GM18907 (cell line): ENCODE measurements around the gene NR3C1.

ENCODE experiments used
- ATAC-seq: cut with Tn5 transposase; IDR thresholded peaks from one replicate; pipeline ENCODE4 v1.9.1; 2021; ENCODE audit warnings: mild to moderate bottlenecking, moderate library complexity; ENCODE audit not compliant: unreplicated experiment

Gene NR3C1

DNA sequence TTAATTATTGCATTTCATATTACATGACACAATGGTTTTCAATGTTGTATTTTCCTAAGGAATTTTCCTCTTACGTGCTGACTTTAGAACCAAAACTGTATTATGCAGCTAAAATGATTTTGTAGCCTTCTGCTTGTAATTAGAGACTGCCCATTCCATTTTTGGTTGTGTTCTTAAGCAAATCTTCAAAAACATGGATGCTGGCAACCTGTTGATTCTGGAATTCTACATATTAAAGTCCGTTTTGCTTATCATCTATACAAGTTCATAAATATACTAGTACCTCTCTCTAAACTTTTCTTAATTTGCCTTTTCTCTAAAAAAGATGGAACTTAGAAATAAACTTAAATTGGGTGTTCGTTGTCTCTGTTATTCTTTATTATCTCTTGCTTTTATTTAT is 88.3 kb downstream of the NR3C1 start:
- no peak for ATAC-seq

DNA sequence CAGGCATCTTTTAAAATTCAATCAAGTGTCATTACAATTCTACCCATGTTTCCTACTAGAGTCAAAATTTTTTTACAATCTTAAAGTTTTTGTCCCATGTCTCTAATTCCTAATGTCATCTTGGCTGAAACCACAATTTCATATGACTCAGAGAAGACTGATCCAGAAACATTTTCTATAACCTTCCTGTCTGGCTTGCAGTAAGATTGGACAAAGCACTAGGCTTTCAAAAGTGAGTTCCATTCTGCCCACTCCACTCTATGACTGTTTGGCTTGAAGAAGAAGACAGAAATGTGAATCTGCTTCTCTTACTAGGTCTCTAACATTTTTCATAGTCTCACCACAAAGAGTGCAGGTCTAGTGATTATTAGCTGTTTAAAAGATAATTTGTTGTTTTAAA is 88.8 kb downstream of the NR3C1 start:
- ATAC-seq = no peak

DNA sequence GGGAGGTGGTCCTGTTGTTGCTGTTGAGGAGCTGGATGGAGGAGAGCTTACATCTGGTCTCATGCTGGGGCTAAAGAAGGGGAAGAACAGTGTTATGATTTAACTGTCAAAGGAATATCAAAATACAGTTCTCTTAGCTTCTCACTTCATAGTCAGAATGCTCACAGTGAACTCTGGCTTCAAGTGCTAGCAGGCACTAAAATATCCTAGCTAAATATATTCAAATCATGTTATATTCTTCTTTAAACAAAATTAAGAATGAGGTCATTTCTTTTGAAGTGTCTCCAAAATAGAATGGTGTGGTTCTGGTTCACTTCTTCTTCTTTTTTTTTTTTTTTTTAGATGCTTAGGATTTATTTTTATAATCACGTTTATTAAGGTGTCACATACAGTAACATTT is 89.4 kb downstream of the NR3C1 start:
- no peak for ATAC-seq

DNA sequence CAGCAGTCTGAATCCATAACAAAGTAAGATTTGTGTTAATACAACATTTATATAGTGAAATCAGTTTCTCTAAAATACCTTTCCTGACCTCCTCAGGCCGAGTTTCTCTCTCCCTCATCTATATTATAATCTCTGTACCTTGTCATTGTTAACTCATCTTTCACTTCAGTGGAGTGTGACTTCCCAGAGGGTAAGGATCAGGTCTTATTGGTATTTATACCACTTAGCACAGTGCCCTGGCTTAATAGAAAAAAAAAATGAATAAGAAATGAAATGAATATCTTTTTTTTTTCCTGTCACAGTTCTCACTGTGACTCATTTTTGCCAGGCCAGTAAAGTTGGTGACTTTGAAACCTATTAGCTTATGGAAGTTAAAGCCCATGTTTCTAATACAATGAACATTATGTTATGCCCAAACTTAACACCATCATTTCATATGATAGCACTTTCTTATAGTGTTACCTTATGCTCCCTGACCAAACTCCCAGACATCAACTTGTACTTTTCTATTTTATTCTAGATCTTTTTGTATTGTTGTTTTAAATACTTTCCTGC is 90.1 kb downstream of the NR3C1 start:
- ATAC-seq = no peak

DNA sequence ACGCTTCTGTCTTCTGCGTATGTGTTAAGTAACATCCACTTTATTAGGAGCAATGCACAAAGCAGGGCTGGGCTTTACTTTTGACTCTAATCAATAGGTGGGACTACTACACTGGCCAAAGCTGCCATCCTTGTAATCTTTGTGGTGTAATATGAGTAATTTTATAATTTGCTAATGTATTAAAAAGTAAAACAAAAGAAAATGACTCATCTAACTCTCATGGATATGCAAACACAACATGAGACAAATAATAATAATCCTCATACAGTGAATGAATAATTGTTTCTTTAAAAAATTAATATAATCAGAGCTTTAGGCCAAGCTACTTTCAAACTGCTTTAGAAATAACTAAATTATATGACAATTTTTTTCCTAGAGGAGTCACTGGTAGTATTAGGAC is 90.7 kb downstream of the NR3C1 start:
- no peak for ATAC-seq

DNA sequence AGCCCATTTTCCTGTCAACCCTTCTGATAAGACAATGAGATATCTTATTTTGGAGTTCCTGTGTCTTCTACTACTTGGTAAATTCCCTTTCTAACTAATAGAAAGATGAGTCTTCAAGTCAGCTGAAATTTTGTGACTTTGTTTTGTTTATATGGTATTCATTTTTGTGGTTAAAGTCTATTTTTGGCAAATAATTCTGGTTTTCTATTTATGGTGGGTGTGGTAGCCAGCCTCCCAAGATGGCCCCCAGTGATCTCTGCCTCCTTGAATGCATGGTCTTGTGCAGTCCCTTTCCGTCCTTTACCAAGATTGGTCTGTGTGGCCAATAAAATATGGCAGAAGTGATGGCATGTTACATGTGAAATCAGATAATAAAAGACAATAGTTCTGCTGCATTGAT is 91.5 kb downstream of the NR3C1 start:
- no peak for ATAC-seq

DNA sequence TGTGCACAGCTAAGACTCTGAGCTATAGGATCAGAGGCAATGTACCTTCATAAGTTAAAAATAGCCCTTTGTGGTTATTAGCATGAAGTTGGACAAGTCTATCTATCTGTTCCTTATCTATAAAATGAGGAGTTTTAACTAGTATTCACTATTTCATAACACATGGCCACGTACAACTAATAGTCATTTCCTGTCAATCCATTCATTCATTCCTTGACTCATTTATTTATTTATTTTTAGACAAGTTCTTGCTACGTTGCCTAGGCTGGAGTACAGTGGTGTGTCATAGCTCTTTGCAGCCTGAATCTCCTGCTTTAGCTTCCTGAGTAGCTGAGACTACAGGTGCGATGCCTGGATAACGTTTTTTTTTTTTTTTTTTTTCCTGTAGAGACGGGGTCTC is 92.1 kb downstream of the NR3C1 start:
- no peak for ATAC-seq

DNA sequence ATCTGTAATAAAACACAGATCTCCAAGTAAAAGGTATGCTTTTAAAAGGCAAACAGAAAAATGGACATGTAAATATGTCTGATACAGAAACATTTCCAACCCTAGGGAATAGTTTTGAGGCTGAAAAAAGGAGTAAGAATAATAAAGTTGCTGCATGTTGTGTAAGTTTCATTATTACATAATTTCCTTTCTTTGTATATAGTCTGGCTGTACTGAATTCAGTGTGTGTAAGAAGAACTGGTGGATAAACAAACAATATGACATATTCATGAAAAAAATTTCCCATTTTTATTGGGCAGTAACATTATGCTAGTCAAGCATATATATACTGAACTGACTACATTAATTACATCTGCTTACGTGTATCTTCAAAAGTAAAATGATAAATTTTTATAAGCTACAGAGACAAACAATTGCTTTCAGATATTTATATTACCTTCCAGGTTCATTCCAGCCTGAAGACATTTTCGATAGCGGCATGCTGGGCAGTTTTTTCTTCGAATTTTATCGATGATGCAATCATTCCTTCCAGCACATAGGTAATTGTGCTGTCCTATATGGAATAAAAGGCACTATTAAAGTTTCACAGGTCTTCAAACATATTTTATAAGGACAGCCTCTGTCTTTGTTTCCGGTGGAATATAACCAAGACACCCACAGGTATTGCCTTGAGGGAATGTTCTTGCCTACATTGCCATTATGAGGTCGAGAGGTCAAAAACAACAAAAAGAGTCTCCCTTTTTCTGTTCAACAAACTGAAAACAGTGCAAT is 93.6 kb downstream of the NR3C1 start:
- ATAC-seq = no peak

DNA sequence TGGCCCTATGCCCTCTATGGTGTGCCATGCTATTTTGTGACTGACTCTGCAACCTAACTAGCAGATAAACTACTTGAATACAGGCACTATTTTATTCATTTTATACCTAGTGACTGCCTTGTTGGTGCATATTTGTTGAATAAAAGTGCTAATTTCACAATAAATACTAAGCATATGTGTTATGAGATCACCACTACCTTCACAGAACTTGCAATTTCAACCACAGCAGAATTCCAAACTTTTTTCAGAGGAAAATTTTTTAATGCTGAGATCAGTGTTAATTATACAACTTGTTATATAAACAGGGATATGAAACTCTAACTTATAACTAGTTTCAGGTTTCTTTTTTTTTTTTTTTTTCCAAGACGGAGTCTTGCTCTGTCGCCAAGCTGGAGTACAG is 94.8 kb downstream of the NR3C1 start:
- ATAC-seq = no peak

DNA sequence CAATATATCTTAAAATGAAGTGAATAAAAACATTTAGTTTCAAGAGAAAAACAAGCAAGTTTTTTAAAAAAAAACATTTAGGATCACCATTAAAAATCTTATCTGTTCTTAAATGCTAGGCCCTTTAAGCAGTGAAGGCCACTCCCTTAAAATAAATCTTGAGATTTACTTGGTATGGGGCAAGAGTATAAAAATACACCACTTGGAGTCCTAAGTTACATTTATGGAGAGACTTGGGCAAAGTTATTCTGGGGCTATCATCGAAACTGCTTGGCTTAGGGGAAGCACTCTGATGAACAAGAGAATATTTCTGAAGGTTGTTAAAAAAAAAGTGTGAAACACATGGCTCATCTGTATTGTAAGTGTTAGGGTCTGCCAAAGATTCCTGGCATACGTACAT is 97.4 kb downstream of the NR3C1 start:
- no peak for ATAC-seq

DNA sequence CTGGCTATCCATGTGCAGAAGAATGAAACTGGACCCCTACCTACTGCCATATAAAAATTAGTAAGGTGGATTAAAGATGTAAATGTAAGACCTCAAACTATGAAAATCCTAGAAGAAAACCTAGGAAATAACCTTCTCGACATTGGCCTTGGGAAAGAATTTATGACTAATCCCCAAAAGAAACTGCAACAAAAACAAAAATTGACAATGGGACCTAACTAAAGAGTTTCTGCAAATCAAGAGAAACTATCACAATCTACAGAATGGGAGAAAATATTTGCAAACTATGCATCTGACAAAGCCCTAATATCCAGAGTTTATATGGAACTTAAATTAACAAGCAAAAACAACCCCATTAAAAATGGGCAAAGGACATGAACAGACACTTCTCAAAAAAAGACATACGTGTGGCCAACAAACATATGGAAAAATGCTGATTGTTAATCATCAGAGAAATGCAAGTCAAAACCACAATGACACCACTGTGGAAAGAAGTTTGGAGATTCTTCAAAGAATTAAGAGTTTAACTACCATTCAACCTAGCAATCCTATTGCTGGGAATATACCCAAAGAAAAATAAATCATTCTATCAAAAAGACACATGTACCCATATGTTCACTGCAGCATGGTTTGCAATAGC is 98.5 kb downstream of the NR3C1 start:
- no peak for ATAC-seq

DNA sequence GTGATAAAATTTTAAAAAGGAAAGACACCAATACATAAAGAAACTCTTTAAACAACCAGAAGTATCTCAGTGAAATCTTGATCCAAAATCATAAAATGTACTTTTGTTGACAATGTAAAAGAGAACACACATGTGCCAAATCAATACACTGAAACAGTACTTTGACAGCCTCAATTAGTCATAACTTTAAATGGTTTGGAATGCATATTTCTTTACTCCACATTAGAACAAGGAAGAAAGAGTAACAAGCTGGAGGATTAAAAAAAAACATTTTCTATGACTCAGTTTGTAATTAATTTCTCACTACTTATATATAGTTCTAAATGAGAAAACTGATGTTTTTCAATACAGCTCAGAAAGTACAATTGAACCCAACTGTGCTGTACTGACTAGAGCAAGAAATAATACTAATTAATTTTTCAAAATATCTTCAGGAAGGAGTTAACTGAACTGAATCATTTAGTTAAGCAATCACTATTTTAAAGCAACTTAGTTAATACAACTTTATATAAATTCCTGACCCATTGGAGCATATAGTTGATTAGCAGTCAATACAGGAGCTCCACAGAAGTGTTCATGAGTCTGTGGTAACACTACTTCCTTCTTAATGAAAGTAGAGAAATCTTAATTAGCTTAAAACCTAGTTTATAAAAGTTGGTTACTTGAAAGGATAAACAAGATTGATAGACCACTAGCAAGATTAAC is 101.0 kb downstream of the NR3C1 start:
- no peak for ATAC-seq

DNA sequence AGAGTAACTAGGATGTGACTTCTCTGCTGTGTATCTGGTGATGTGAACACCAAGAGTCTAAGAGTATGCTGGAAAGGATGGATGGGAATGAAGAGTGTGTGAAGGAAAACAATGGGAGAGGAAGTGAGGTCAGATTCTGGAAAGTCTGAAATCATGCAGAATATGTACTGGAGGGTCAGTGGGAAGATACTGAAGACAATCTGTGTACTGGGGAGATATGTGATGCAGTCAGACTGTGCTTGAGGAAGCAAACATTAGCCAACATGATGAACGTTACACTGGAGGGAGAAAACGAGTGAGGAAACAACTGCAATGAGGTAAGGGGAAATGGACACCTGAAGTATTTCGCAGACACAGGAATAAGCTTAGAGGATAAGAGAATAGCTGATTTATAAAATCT is 105.7 kb downstream of the NR3C1 start:
- ATAC-seq = no peak

DNA sequence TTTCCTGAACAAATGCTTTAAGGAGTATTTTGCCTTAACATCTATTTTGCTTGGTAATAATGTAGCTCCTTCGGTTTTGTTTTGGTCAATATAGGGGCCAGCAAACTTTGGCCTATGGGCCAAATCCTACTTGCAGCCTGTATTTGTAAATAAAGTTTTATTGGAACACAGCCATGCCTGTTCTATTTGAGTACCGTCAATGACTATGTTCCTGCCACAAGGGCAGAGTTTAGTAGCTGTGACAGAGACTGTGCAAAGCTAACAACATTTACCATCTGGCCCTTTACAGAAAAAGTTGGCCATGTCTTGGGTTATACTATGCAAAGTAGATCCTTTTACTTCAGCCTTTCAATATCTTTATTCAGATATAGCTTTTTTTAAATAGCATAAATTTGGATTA is 113.4 kb downstream of the NR3C1 start:
- no peak for ATAC-seq

DNA sequence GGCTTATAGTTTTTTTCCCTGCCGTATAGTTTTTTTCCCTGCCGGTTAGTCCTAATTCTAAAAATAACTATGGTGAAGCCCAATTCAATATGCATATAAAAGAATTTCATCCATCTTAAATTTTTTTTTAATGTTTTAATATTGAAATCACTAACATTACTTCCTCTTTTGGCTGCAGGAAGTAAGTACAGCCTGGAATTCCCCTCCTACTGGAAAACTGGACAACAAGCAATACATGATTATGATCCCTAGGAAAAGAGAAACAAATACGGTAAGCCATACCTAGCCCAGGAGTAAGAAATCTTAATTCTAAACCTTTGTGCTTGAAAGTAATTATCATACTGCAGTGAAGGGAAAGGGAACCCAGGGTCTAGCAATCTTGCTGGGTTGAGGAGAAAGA is 119.0 kb downstream of the NR3C1 start:
- ATAC-seq = no peak

DNA sequence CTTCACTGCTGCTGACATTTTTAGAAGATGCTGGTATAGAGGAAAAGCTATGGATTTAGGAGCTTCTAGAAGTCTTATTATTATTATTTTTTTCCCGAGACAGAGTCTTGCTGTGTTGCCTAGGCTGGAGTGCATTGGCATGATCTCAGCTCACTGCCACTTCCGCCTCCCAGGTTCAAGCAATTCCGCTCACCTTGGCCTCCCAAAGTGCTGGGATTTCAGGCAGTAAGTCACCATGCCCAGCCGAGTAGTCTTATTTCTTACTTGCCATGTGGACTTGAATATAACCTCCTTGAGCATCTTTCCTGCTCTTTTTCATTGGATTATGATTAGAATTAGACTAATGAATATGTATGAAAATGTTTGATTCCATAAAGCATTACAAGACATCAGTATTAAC is 119.5 kb downstream of the NR3C1 start:
- ATAC-seq = no peak

DNA sequence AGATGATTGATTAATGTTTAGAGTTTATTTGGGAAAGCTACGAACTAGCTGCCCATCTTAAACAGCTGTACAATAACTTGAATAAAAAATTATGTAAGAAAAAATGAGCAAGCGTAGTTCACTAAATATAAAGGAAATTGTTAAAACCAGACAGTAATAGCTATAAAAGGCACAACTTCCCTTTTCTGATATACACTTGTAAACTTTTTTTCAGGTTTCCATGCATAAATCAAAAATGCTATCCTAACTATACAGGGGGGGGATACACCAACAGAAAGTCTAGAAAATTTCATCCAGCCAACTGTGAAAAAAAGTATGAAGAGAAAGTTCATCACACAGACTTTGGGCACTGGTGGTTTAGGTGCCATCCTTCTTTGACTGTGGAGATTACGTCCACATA is 122.3 kb downstream of the NR3C1 start:
- ATAC-seq = no peak

DNA sequence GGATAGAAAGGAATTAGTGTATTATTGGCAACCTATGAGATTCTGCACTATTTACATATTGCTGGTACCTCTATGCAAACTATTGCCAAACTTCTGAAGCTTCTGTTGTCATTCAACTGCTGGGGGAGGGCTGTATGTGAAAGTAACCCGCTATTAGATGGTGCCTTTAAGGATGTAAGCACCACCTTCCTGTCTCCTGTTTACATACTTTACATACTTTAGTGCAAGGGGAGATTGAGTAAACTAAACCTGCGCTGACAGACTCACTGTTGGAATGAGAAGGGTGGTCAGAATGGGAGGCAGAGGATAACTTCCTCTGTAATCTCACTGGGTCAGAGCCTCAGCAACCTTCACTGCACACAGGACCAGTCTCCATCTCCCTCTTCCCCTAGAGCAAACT is 123.8 kb downstream of the NR3C1 start:
- no peak for ATAC-seq

DNA sequence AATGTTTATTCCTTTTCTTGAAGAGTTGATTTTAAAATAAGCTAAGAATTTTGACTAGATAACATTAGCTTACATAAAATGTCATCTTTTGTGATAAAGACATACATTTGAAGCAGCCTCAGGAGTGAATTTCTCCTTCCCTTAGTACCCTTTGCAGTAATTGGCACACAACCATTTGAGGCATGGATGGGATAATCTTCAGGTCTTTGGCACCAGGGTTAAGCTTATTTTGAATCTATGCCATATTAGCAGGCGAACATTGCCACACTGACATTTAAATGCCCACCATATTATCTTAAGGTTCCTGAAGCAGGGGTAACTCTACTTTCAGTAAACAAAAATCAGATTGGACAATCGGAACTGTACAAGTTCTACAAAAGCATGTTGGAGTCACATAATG is 126.0 kb downstream of the NR3C1 start:
- no peak for ATAC-seq

DNA sequence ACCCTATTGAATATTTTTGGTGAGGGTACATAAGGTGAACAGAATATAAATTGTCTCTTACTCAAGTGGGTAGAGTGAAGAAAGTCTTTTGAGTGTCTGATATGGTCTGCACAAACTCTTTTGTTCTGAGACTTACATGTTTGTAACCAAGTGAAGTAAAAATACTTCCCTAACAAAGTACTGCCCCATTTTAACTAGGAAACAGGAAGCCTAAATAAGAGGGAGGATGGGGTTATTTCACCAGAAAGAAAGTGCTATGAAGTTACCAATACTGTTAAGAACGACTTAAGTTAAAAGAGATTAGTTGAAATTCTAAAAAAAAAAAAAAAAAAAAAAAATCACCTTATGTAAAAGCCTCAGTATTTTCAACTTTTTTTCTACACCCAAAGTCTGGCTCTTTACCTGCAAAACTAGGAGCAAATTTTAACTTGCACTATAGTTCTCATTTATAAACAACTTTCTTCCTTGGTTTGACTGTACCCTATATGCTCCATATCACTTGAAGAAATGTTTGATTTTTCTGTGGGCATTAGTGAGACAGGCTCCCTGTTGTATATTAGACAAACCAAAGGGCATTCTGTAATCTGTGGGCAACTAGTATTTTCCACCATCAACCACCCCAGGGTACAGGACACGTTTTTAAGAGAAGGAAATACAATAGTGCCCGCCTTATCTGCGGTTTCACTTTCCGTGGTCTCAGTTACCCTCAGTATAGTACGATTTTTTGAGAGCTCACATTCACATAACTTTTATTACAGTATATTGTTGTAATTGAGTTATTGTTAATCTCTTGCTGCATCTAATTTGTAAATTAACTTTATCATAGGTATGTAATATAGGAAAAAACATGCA is 127.7 kb downstream of the NR3C1 start:
- ATAC-seq = no peak

DNA sequence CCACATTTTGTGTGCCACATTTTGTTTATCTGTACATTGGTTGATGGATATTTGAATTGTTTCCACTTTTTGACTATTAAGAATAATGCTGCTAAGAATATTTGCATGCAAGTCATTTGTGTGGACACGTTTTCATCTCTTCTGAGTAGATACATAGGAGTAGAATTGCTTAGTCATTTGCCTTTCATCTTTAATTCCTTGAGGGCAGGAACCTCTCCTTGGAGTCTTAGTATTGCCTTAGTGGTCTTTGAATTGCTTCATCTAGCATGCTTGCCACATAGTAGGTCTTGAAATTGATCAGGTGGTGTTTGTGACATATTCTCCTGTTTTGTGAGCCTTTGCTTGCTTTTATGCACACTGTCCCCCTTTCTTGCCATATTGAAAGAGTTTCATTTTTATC is 128.5 kb downstream of the NR3C1 start:
- no peak for ATAC-seq
